IMR-90 (cell line): ENCODE results near the gene TNFRSF11A. TPM values are rescaled to one million over a fixed set of nuclear protein-coding genes. Genes with fewer than 3 reads are reported as not detected.

Experiments used
- ATAC-seq: fragments of 200-7000 bp; cut with Tn5 transposase; 2 replicates; pipeline ENCODE4 v1.9.1; 2020; ENCODE audit warnings: low read depth, mild to moderate bottlenecking, moderate library complexity
- BruUV-seq: library from RNA; stranded (reverse); fragments of 400-500 nt; replicated peaks from 2 replicates; lab custom pipeline; 2021; lab: Mats Ljungman, UMichigan
- CTCF ChIA-PET: fragments of 300-600 bp; formaldehyde crosslinking; extraction: SDS; loops from one replicate; lab custom pipeline; 2021; ENCODE audit warnings: antibody characterized with exemption; lab: Yijun Ruan, JAX
- POLR2A ChIA-PET: fragments of 300-600 bp; sonication (Branson Sonifier 250); formaldehyde crosslinking; loops from one replicate; lab custom pipeline; 2022; ENCODE audit warnings: antibody characterized with exemption; ENCODE audit not compliant: unreplicated experiment; lab: Charles Lee
- DNase-seq: peaks from one replicate; pipeline ENCODE4 v3.0.0; 2013
- H2AFZ ChIP-seq: replicated peaks from 2 replicates; pipeline ENCODE3; 2013; ENCODE audit warnings: low read length, mild to moderate bottlenecking; ENCODE audit not compliant: poor library complexity
- H2AK5ac ChIP-seq: 2 replicates; pipeline ENCODE4 v1.6.1; 2013; ENCODE audit warnings: low read depth, low read length, inconsistent platforms
- H2AK9ac ChIP-seq: replicated peaks from 2 replicates; pipeline ENCODE3; 2013; ENCODE audit warnings: mild to moderate bottlenecking, low read depth, low read length, moderate library complexity; ENCODE audit not compliant: poor library complexity
- H2BK120ac ChIP-seq: 2 replicates; pipeline ENCODE4 v1.6.1; 2013; ENCODE audit warnings: low read depth, low read length, inconsistent platforms
- H2BK15ac ChIP-seq: 3 replicates; pipeline ENCODE4 v1.6.1; 2013; ENCODE audit warnings: low read depth, low read length, inconsistent platforms
- H2BK20ac ChIP-seq: 2 replicates; pipeline ENCODE4 v1.6.1; 2013; ENCODE audit warnings: low read depth, mild to moderate bottlenecking, inconsistent platforms, low read length, moderate library complexity
- H2BK5ac ChIP-seq: 2 replicates; pipeline ENCODE4 v1.6.1; 2013; ENCODE audit warnings: mild to moderate bottlenecking, low read depth, low read length, inconsistent platforms; ENCODE audit not compliant: poor library complexity, severe bottlenecking
- H3K14ac ChIP-seq: replicated peaks from 2 replicates; pipeline ENCODE4 v1.6.1; 2013; ENCODE audit warnings: low read depth, low read length, inconsistent platforms
- H3K18ac ChIP-seq: 2 replicates; pipeline ENCODE4 v1.6.1; 2013; ENCODE audit warnings: low read depth, low read length, control low read depth
- H3K23ac ChIP-seq: 2 replicates; pipeline ENCODE4 v1.6.1; 2013; ENCODE audit warnings: low read depth, low read length, inconsistent platforms
- H3K27ac ChIP-seq: 2 replicates; pipeline ENCODE4 v1.5.1; 2013; ENCODE audit warnings: mild to moderate bottlenecking, control low read depth, low read length; ENCODE audit not compliant: insufficient read depth
- H3K27me3 ChIP-seq: 2 replicates; pipeline ENCODE4 v1.6.1; 2013; ENCODE audit warnings: low read length; ENCODE audit not compliant: control insufficient read depth, insufficient read depth
- H3K36me3 ChIP-seq: 2 replicates; pipeline ENCODE4 v1.6.1; 2013; ENCODE audit warnings: low read length, mixed read lengths; ENCODE audit not compliant: control insufficient read depth, insufficient read depth
- H3K4ac ChIP-seq: 2 replicates; pipeline ENCODE4 v1.6.1; 2013; ENCODE audit warnings: low read depth, low read length, inconsistent platforms
- H3K4me1 ChIP-seq: 2 replicates; pipeline ENCODE4 v1.6.1; 2013; ENCODE audit warnings: low read length, mixed read lengths; ENCODE audit not compliant: control insufficient read depth, insufficient read depth
- H3K4me2 ChIP-seq: 2 replicates; pipeline ENCODE4 v1.6.1; 2013; ENCODE audit warnings: low read depth, mild to moderate bottlenecking, control low read depth, low read length, moderate library complexity
- H3K4me3 ChIP-seq: 2 replicates; pipeline ENCODE4 v1.5.1; 2013; ENCODE audit warnings: low read depth, mild to moderate bottlenecking, control low read depth, low read length, moderate library complexity; ENCODE audit not compliant: insufficient read depth
- H3K56ac ChIP-seq: 2 replicates; pipeline ENCODE4 v1.6.1; 2013; ENCODE audit warnings: low read length, inconsistent platforms; ENCODE audit not compliant: insufficient read depth; ENCODE audit errors: extremely low read depth
- H3K79me1 ChIP-seq, 2 experiments: 2 replicates each; pipeline ENCODE4 v1.6.1; 2013; ENCODE audit warnings: low read length in 2 of 2, inconsistent platforms in 1 of 2, low read depth in 1 of 2
- H3K9ac ChIP-seq: 2 replicates; pipeline ENCODE4 v1.6.1; 2013; ENCODE audit warnings: low read depth, low read length, control low read depth
- H3K9me1 ChIP-seq: 2 replicates; pipeline ENCODE4 v1.6.1; 2013; ENCODE audit warnings: low read length, inconsistent platforms; ENCODE audit not compliant: insufficient read depth
- H3K9me3 ChIP-seq: 2 replicates; pipeline ENCODE4 v1.6.1; 2013; ENCODE audit warnings: low read length; ENCODE audit not compliant: control insufficient read depth, insufficient read depth
- H4K20me1 ChIP-seq: 2 replicates; pipeline ENCODE4 v1.6.1; 2013; ENCODE audit warnings: low read length, inconsistent platforms; ENCODE audit not compliant: insufficient read depth
- H4K5ac ChIP-seq: 2 replicates; pipeline ENCODE4 v1.6.1; 2013; ENCODE audit warnings: mild to moderate bottlenecking, low read depth, low read length, control low read depth
- H4K8ac ChIP-seq, 2 experiments: 2 replicates each; pipeline ENCODE4 v1.6.1; 2013; ENCODE audit warnings: low read depth in 2 of 2, low read length in 2 of 2, control low read depth in 1 of 2, inconsistent platforms in 1 of 2
- H4K91ac ChIP-seq: 2 replicates; pipeline ENCODE4 v1.6.1; 2013; ENCODE audit warnings: low read depth, low read length, inconsistent platforms; ENCODE audit not compliant: insufficient read depth
- BHLHE40 ChIP-seq: fragments of 150-350 bp; IDR thresholded peaks from 2 replicates; pipeline ENCODE4 v1.6.1; 2016; ENCODE audit warnings: mild to moderate bottlenecking, low read depth, low read length
- CEBPB ChIP-seq: IDR thresholded peaks from 2 replicates; pipeline ENCODE4 v1.6.1; 2012; ENCODE audit warnings: low read depth, low read length, improper control_type of control experiment
- CHD1 ChIP-seq: IDR thresholded peaks from 2 replicates; pipeline ENCODE4 v1.6.1; 2012; ENCODE audit warnings: low read depth, low read length, improper control_type of control experiment
- CTCF ChIP-seq: conservative IDR thresholded peaks from 2 replicates; pipeline ENCODE4 v1.5.1; 2012; ENCODE audit warnings: mild to moderate bottlenecking, low read depth, low read length, improper control_type of control experiment
- ELK1 ChIP-seq: fragments of 150-350 bp; IDR thresholded peaks from 2 replicates; pipeline ENCODE4 v1.6.1; 2016; ENCODE audit warnings: low read depth, mild to moderate bottlenecking, low read length, moderate library complexity, borderline replicate concordance
- FOS ChIP-seq: fragments of 150-350 bp; IDR thresholded peaks from 2 replicates; pipeline ENCODE4 v1.6.1; 2016; ENCODE audit warnings: low read depth, low read length
- MAFK ChIP-seq: IDR thresholded peaks from 2 replicates; pipeline ENCODE4 v1.6.1; 2012; ENCODE audit warnings: low read depth, low read length, improper control_type of control experiment
- MAZ ChIP-seq: IDR thresholded peaks from 2 replicates; pipeline ENCODE4 v1.6.1; 2012; ENCODE audit warnings: low read depth, mild to moderate bottlenecking, low read length, improper control_type of control experiment, moderate library complexity, borderline replicate concordance
- MXI1 ChIP-seq: IDR thresholded peaks from 2 replicates; pipeline ENCODE4 v1.6.1; 2012; ENCODE audit warnings: low read depth, mild to moderate bottlenecking, low read length, moderate library complexity, borderline replicate concordance
- NFE2L2 ChIP-seq: fragments of 150-350 bp; IDR thresholded peaks from 2 replicates; pipeline ENCODE4 v1.6.1; 2016; ENCODE audit warnings: low read depth, mild to moderate bottlenecking, low read length
- POLR2A ChIP-seq: IDR thresholded peaks from 2 replicates; pipeline ENCODE4 v1.6.1; 2012; ENCODE audit warnings: mild to moderate bottlenecking, low read depth, low read length
- RAD21 ChIP-seq: IDR thresholded peaks from 2 replicates; pipeline ENCODE4 v1.6.1; 2012; ENCODE audit warnings: low read length, improper control_type of control experiment
- RCOR1 ChIP-seq: IDR thresholded peaks from 2 replicates; pipeline ENCODE4 v1.6.1; 2012; ENCODE audit warnings: mild to moderate bottlenecking, low read length, improper control_type of control experiment; ENCODE audit not compliant: insufficient replicate concordance
- RFX5 ChIP-seq: IDR thresholded peaks from 2 replicates; pipeline ENCODE4 v1.8.0; 2012; ENCODE audit warnings: low read depth, mild to moderate bottlenecking, low read length, moderate library complexity
- SMC3 ChIP-seq: fragments of 150-350 bp; IDR thresholded peaks from 2 replicates; pipeline ENCODE4 v1.6.1; 2016; ENCODE audit warnings: low read depth, mild to moderate bottlenecking, antibody characterized with exemption, low read length, moderate library complexity
- USF2 ChIP-seq: fragments of 150-350 bp; IDR thresholded peaks from 2 replicates; pipeline ENCODE4 v1.6.1; 2017; ENCODE audit warnings: mild to moderate bottlenecking, antibody characterized with exemption, low read length, low read depth
- WGBS, 2 experiments: methylation state at CpG; one replicate each; pipeline versions ENCODE4 v1.1.5 to v1.1.7; 2013; ENCODE audit warnings: missing lambda C conversion rate in 2 of 2; ENCODE audit not compliant: insufficient read length in 1 of 2; ENCODE audit errors: extremely low coverage in 2 of 2; 5-methylcytosine and 5-hydroxymethylcytosine counted together
- dilution Hi-C: fragments of 300-500 bp; cut with HindIII; formaldehyde crosslinking; loops from one replicate; pipeline ENCODE4 v1.14.3; 2018; ENCODE audit warnings: low sequenced_read_pairs; ENCODE audit not compliant: unreplicated experiment
- in situ Hi-C: fragments of 300-500 bp; cut with MboI; formaldehyde crosslinking; loops from 3 replicates; pipeline ENCODE4 v1.14.3; 2019; ENCODE audit warnings: low sequenced_read_pairs, inconsistent platforms, mixed read lengths
- intact Hi-C: fragments of 100-400 bp; cut with micrococcal nuclease; formaldehyde crosslinking; loops from 2 replicates; pipeline ENCODE4 v1.10.0; 2022
- polyA plus RNA-seq, 3 experiments: library from polyadenylated mRNA; depleted of rRNA; stranded (reverse); fragments of >200 nt; gene quantifications; 2 replicates each; pipeline ENCODE4 v1.2.3, GENCODE V29; 2012; ENCODE audit warnings: low replicate concordance in 1 of 3
- total RNA-seq: library from RNA; depleted of rRNA; stranded (reverse); fragments of >200 nt; gene quantifications from 2 replicates; pipeline ENCODE4 v1.2.3, GENCODE V29; 2012

Gene TNFRSF11A
- total and polyA plus RNA-seq, 2 of the 4 experiments (the other 2 are of a cell fraction): under 0.01 TPM; not detected in 1

- H3K27ac ChIP-seq: no peak overlapping the region
- H3K18ac ChIP-seq: no peak overlapping the region
- no peak overlapping the region for H3K56ac ChIP-seq
- H4K5ac ChIP-seq: no peak overlapping the region
- H3K4me1 ChIP-seq: no peaks in the 10 kb centered on the region
- no peak overlapping the region for H4K91ac ChIP-seq
- POLR2A ChIA-PET: no interaction called here
- 100% methylated on average over 1 of the region's 2 CpGs; no CpG with 5 or more reads in 1 of the 2 experiments for WGBS, 2 experiments
- H3K9ac ChIP-seq: no peak overlapping the region
- no peaks in the 10 kb centered on the region for H3K27me3 ChIP-seq
- ATAC-seq (no peak), DNase-seq (no peak)
- H3K79me1 ChIP-seq: peaks cover 0 to 4% of the 10 kb centered on the region in 2 experiments; a peak in 2 of 4 replicates
- no peak overlapping the region for H2AK5ac ChIP-seq
- peaks cover 5% of the 10 kb centered on the region; the same call in 1 of the 2 replicates for H3K9me1 ChIP-seq
- H3K4ac ChIP-seq: no peak overlapping the region
- BruUV-seq: no TSS peak
- no peak overlapping the region for H2BK5ac ChIP-seq
- H3K23ac ChIP-seq: no peak overlapping the region
- no peak overlapping the region for H4K8ac ChIP-seq
- intact Hi-C loops: no loop called here
- H3K9me3 ChIP-seq: no peaks in the 10 kb centered on the region
- H3K36me3 ChIP-seq: peaks cover 5% of the 10 kb centered on the region
- H3K14ac ChIP-seq: no peak overlapping the region
- H3K4me2 ChIP-seq: no peak overlapping the region
- in situ Hi-C loops: loop anchor here (25.0 kb wide), 1 partner anchor 273 kb away; no protein-coding TSS in a partner anchor
- H2BK15ac ChIP-seq: no peak overlapping the region
- no peak overlapping the region for H2AFZ ChIP-seq
- dilution Hi-C loops: no loop called here
- CTCF ChIA-PET: no interaction called here
- no peaks in the 10 kb centered on the region for H4K20me1 ChIP-seq
- no peak for TF ChIP-seq FOS
- TF ChIP-seq RFX5: no peak
- no peak for TF ChIP-seq MAFK
- no peak for TF ChIP-seq MXI1
- TF ChIP-seq CTCF: no peak
- TF ChIP-seq POLR2A: no peak
- TF ChIP-seq ELK1: no peak
- TF ChIP-seq CEBPB: no peak
- TF ChIP-seq SMC3: no peak
- no peak for TF ChIP-seq CHD1
- TF ChIP-seq BHLHE40: no peak
- TF ChIP-seq MAZ: no peak
- no peak for TF ChIP-seq USF2
- TF ChIP-seq RCOR1: no peak
- TF ChIP-seq RAD21: no peak
- TF ChIP-seq NFE2L2: no peak
- no peak overlapping the region for H3K4me3 ChIP-seq
- no peak overlapping the region for H2BK120ac ChIP-seq
- H2BK20ac ChIP-seq: no peak overlapping the region
- H2AK9ac ChIP-seq: no peak overlapping the region
Measured at GRCh38 chr18:62289047-62289446, 36.1 kb upstream of the TNFRSF11A start.
